ENCODE measurements around the gene FIG4. TPM values are rescaled to one million over a fixed set of nuclear protein-coding genes. Genes with fewer than 3 reads are reported as not detected.
"Not testable (repeated sequence)": the region's sequence is repeated elsewhere in the genome, so short reads cannot be mapped to it uniquely, and the experiment has no call there.

Gene FIG4
- total and polyA plus RNA-seq, 3 donors from 2014 or later: 16.8 to 25.7 (median 19.7) TPM

DNA sequence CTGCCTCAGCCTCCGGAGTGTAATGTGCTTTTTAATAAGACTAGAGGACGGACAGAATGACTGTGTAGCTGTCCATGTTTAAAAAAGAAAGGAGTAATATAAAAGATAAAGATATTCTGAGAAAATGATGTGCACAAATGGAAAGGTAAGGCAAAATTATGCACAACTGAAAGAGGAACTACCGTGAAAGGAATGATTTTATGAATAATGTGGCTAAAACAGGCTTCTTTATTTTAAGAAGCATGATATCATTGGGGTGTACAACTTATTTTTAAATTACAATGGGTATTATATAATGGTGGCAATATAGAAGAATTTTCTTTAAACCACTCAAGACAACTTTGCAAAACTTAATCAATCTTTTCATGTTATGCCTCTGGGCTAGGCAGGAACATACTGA, 78.1 kb downstream of the FIG4 start:
- intact Hi-C loops (cut with DNase I; ENCODE audit: low total_unique reads): no loop called here
- H3K36me3 ChIP-seq (ENCODE audit: low read depth, missing control alignments): no peaks in the 10 kb centered on the region

GRCh38 chr6:109770047-109770446, 79.0 kb downstream of the FIG4 start:
- Histone ChIP-seq H3K4me1 (no peaks in the 10 kb centered on the region), H3K27me3 (no peaks in the 10 kb centered on the region), H3K4me3 (no peak overlapping the region), H3K36me3 (ENCODE audit: low read depth, missing control alignments) (no peaks in the 10 kb centered on the region), H3K9me3 (no peaks in the 10 kb centered on the region), H3K27ac (no peak overlapping the region)
- WGBS, 2 donors: 89 to 94% methylated on average over 2 of the region's 2 CpGs
- no peak for DNase-seq
- TF ChIP-seq CTCF (IDR thresholded peaks at IDR 0.05) (no peak), POLR2A (IDR thresholded peaks at IDR 0.05) (no peak)
- intact Hi-C loops (cut with DNase I; ENCODE audit: low total_unique reads): no loop called here

More for the DNA sequence above, 78.1 kb downstream of the FIG4 start:
- TF ChIP-seq POLR2A (IDR thresholded peaks at IDR 0.05): no peak
- no peaks in the 10 kb centered on the region for H3K4me1 ChIP-seq
- H3K4me3 ChIP-seq: no peak overlapping the region
- H3K27ac ChIP-seq: no peak overlapping the region
- DNase-seq: no peak
- WGBS, 2 donors: 88 to 90% methylated on average over 3 of the region's 3 CpGs
- H3K27me3 ChIP-seq: no peaks in the 10 kb centered on the region
- no peaks in the 10 kb centered on the region for H3K9me3 ChIP-seq

DNA sequence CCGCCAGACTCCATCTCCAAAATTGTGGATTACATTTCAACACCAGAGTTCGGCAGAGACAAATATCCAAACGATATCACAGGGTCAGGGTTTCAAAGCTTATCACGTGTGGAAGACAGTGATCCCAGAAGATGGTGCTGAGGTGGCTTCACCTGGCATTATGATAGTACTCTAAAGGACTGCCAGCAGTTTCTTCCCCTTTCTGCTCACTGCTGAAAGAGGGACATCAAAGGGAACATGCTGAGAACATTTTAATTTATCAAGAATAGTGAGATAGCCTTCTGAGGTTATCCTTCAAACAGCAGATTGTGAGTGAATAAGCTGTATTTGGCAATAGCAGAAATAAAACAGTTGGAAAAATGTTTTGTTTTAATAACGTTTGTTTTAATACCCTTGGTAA, 79.7 kb downstream of the FIG4 start:
- H3K27me3 ChIP-seq: no peaks in the 10 kb centered on the region
- H3K9me3 ChIP-seq: no peaks in the 10 kb centered on the region
- no peak for DNase-seq
- no peaks in the 10 kb centered on the region for H3K4me1 ChIP-seq
- H3K36me3 ChIP-seq (ENCODE audit: low read depth, missing control alignments): no peaks in the 10 kb centered on the region
- intact Hi-C loops (cut with DNase I; ENCODE audit: low total_unique reads): no loop called here
- TF ChIP-seq CTCF (IDR thresholded peaks at IDR 0.05) (no peak), POLR2A (IDR thresholded peaks at IDR 0.05) (no peak)
- 57 to 69% methylated on average over 5 of the region's 5 CpGs for WGBS, 2 donors
- no peak overlapping the region for H3K4me3 ChIP-seq
- no peak overlapping the region for H3K27ac ChIP-seq

GRCh38 chr6:109771939-109772755, 81.1 kb downstream of the FIG4 start:
- H3K4me1 ChIP-seq; H3K36me3 ChIP-seq (ENCODE audit: low read depth, missing control alignments); DNase-seq; intact Hi-C loops (cut with DNase I; ENCODE audit: low total_unique reads); H3K27me3 ChIP-seq; H3K4me3 ChIP-seq; H3K9me3 ChIP-seq; H3K27ac ChIP-seq: not testable (repeated sequence)
- 88 to 95% methylated on average over 7 of the region's 7 CpGs for WGBS, 2 donors

GRCh38 chr6:109772883-109773431, 81.9 kb downstream of the FIG4 start:
- 71 to 92% methylated on average over 1 of the region's 1 CpG for WGBS, 2 donors
- Histone ChIP-seq H3K4me1 (no peaks in the 10 kb centered on the region), H3K27ac (no peak overlapping the region), H3K36me3 (ENCODE audit: low read depth, missing control alignments) (no peaks in the 10 kb centered on the region), H3K9me3 (no peaks in the 10 kb centered on the region), H3K4me3 (no peak overlapping the region), H3K27me3 (no peaks in the 10 kb centered on the region)
- intact Hi-C loops (cut with DNase I; ENCODE audit: low total_unique reads): no loop called here
- TF ChIP-seq POLR2A (IDR thresholded peaks at IDR 0.05): no peak
- no peak for TF ChIP-seq CTCF (IDR thresholded peaks at IDR 0.05)
- no peak for DNase-seq
